LNCaP clone FGC (cell line): Measurements from ENCODE around the gene PPP1R14D.

Experiments used
- DNase-seq: peaks from one replicate; pipeline ENCODE4 v3.0.0-alpha.2; 2011; ENCODE audit warnings: low read depth
- H3K4me3 ChIP-seq: 2 replicates; pipeline ENCODE4 v1.5.1; 2011; ENCODE audit warnings: mild to moderate bottlenecking, low read depth, low read length, control low read depth
- CTCF ChIP-seq: IDR thresholded peaks from 2 replicates; pipeline ENCODE4 v1.5.1; 2012; ENCODE audit warnings: mild to moderate bottlenecking; ENCODE audit not compliant: control insufficient read depth, insufficient read depth; ENCODE audit errors: extremely low read depth

Gene PPP1R14D

GRCh38 chr15:40787991-40788390, 40.5 kb downstream of the PPP1R14D start:
- H3K4me3 ChIP-seq, result peak overlapping the region; percentile 27
- DNase-seq, result no peak

GRCh38 chr15:40787344-40787841, 41.1 kb downstream of the PPP1R14D start:
- no peak for DNase-seq

More at GRCh38 chr15:40787991-40788390, 40.5 kb downstream of the PPP1R14D start:
- no peak for TF ChIP-seq CTCF

GRCh38 chr15:40785814-40786213, 42.7 kb downstream of the PPP1R14D start:
- DNase-seq, result no peak
- TF ChIP-seq CTCF, result no peak
- H3K4me3 ChIP-seq, result no peak overlapping the region

More at GRCh38 chr15:40787344-40787841, 41.1 kb downstream of the PPP1R14D start:
- peak overlapping the region; percentile 27 for H3K4me3 ChIP-seq
- TF ChIP-seq CTCF, result no peak

GRCh38 chr15:40785164-40785563, 43.3 kb downstream of the PPP1R14D start:
- TF ChIP-seq CTCF, result peak; percentile 44
- DNase-seq, result no peak
- no peak overlapping the region for H3K4me3 ChIP-seq

DNA sequence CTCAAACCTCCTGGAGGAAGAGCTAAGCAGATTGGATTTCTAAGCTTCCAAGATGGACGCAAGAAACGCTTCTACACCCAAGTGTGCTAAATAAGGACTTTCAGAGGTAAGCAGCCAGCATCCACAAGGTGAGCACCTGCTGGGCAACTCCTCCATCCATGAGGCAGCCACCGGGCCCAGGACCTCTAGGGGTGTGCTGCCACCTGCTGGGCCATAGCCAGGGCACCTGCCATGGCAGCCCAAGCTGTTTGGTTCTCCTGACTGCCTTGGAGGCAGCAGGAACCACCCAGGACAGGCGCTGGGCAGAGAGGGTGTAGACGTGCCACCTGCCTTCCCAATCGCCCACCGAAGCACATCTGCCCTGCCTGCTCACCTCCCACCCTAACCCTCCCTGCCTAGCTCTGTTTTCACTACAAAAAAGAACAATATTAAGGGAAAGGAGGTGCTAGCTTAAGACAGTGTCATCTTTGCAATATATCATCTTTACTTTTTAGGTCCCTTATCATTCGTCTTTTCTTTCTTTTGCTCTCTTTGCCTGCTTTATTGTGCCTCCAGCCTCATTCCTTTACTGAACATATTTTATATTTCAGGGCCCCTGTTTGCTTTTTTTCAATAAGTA, 45.8 kb downstream of the PPP1R14D start:
- no peak for DNase-seq

GRCh38 chr15:40776537-40777141, 51.9 kb downstream of the PPP1R14D start:
- no peak overlapping the region for H3K4me3 ChIP-seq
- DNase-seq, result no peak
- TF ChIP-seq CTCF, result 0 out of 2 replicates have a peak, but pooled peaks have one; percentile 8

More for the DNA sequence above, 45.8 kb downstream of the PPP1R14D start:
- H3K4me3 ChIP-seq, result no peak overlapping the region
- TF ChIP-seq CTCF, result peak; percentile 99
